Measurements from ENCODE around the gene ADRM1. TPM values are rescaled to one million over a fixed set of nuclear protein-coding genes. Genes with fewer than 3 reads are reported as not detected.

ADRM1 gene
- polyA plus RNA-seq, 2 donors: 84.9 to 117 TPM

DNA sequence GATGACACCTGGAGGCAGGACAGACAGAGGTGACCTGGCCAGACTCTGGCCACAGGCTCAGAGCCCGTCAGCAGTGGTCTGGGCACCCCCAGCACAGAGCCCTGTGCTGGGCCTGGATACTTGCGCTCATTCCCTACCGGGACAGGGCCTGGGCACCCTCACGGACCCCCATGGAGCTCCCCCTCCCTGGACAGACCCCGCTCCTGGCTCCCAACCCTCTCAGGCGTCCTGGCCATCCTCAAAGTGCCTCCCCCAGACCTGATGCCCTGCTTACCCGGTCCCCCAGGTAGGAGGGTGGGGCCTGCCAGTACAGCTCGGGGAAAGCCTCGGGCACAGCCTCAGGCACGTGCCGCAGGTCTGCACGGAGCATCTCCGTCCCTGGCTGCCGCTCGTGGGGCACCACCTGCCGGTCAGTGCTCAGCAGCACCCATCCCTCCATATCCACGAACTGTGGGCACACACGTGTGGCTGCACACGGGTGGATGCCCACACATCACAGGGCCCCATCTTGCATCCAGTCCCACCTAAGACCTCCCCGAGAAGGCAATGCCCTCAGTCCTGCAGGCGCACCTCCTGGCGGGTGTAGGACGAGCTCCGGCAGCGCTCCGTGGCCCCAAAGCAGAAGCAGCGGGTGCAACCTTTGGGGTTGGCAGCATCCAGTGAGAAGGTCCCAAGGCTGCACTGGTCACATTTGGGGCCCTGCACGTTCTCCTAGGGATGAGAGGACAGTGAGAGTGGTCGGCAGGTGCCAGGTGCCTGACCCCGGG is 24.3 kb downstream of the ADRM1 start:
- H3K4me3 ChIP-seq (ENCODE audit: low read depth in 1 of 2, low read length in 2 of 2): no peak overlapping the region
- H3K27me3 ChIP-seq (ENCODE audit: control insufficient read depth in 1 of 2, insufficient read depth in 2 of 2, low read length in 2 of 2): no peaks in the 10 kb centered on the region
- H3K4me1 ChIP-seq (ENCODE audit: control insufficient read depth in 2 of 2, insufficient read depth in 2 of 2, low read length in 1 of 2): peaks cover 0 to 21% of the 10 kb centered on the region in 2 donors
- WGBS, 2 donors: 84 to 86% methylated on average over 30 of the region's 30 CpGs
- no peaks in the 10 kb centered on the region for H3K9me3 ChIP-seq (ENCODE audit: control insufficient read depth in 2 of 2, insufficient read depth in 1 of 2, low read depth in 1 of 2, low read length in 1 of 2)
- H3K36me3 ChIP-seq (ENCODE audit: control insufficient read depth in 2 of 2, insufficient read depth in 2 of 2, low read length in 1 of 2): peaks cover 8 to 80% of the 10 kb centered on the region in 2 donors
- no peak overlapping the region for H3K27ac ChIP-seq (ENCODE audit: low read depth in 2 of 2, low read length in 1 of 2)

DNA sequence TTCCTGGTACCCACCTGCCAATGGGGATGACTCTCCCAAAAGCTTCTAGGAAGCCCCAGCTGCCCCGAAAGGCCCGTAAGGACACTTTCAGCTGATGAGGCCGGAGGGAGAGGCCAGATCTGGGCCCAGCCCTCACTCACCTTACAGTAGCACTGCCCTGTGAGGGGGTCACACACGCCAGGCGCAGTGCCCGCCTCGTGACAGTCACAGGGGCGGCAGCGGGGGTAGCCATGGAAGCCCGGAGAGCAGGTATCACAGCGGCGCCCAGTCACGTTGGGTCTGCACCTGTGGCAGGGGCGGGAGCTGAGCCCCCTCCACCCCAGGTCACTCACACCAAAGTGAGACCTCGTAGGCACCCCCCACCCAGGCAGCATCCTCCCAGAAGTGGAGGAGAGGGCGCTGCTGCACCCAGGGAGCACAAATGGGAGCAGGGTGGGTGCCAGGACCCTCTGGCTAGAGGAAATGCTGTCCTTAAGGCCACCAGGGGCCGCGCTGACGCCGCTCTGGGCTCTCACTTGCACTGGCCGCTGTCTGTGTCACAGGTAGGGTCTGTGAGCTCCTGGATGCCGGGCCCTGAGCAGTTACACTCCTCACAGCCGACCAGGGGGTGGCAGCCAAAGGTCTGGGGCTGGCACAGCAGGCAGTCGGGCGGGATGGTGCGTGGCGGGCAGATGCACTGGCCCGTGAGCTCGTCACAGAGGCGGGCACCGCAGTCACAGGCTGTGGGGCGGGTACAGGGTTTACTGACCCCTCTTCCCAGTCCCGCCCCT is 25.1 kb downstream of the ADRM1 start:
- no peaks in the 10 kb centered on the region for H3K9me3 ChIP-seq (ENCODE audit: control insufficient read depth in 2 of 2, insufficient read depth in 1 of 2, low read depth in 1 of 2, low read length in 1 of 2)
- H3K4me1 ChIP-seq (ENCODE audit: control insufficient read depth in 2 of 2, insufficient read depth in 2 of 2, low read length in 1 of 2): peaks cover 0 to 21% of the 10 kb centered on the region in 2 donors
- 88 to 90% methylated on average over 33 of the region's 33 CpGs for WGBS, 2 donors
- no peaks in the 10 kb centered on the region for H3K27me3 ChIP-seq (ENCODE audit: control insufficient read depth in 1 of 2, insufficient read depth in 2 of 2, low read length in 2 of 2)
- no peak overlapping the region for H3K27ac ChIP-seq (ENCODE audit: low read depth in 2 of 2, low read length in 1 of 2)
- peaks cover 10 to 82% of the 10 kb centered on the region in 2 donors for H3K36me3 ChIP-seq (ENCODE audit: control insufficient read depth in 2 of 2, insufficient read depth in 2 of 2, low read length in 1 of 2)
- H3K4me3 ChIP-seq (ENCODE audit: low read depth in 1 of 2, low read length in 2 of 2): no peak overlapping the region

DNA sequence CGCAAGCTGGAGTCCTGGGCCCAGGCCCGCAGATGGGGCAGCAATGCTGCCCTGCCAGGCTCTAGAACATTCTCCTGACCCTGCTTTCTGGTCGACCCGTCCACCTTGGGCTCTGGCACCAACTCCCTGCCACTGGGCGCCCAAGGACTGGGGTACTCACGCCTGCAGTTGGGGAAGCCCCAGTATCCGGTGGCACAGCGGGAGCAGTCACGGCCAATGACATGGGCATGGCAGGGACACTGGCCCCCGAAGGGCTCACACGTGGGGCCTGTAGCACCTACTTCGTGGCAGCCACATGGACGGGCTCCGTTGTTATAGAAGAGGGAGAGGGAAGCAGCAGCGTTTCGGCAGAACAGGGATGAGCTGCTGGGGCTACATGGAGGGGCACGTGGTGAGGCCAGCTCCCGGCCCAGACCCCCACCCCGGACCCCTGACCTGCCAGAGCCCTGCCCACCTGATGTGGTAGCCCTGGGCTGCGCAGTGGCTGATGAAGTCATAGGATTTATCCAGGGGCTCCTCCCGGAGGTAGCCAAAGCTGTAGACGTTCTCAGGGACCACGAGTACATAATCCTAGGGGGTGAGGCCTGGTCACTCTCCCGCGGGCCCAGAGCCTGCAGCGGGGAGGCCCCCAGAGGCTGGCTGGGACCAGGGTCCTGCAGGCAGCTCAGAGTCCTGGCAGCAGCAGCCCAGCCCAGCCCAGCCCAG is 26.0 kb downstream of the ADRM1 start:
- Histone ChIP-seq H3K9me3 (ENCODE audit: control insufficient read depth in 2 of 2, insufficient read depth in 1 of 2, low read depth in 1 of 2, low read length in 1 of 2) (no peaks in the 10 kb centered on the region), H3K36me3 (ENCODE audit: control insufficient read depth in 2 of 2, insufficient read depth in 2 of 2, low read length in 1 of 2) (peaks cover 15 to 82% of the 10 kb centered on the region in 2 donors), H3K27ac (ENCODE audit: low read depth in 2 of 2, low read length in 1 of 2) (no peak overlapping the region), H3K27me3 (ENCODE audit: control insufficient read depth in 1 of 2, insufficient read depth in 2 of 2, low read length in 2 of 2) (no peaks in the 10 kb centered on the region), H3K4me1 (ENCODE audit: control insufficient read depth in 2 of 2, insufficient read depth in 2 of 2, low read length in 1 of 2) (peaks cover 0 to 14% of the 10 kb centered on the region in 2 donors), H3K4me3 (ENCODE audit: low read depth in 1 of 2, low read length in 2 of 2) (no peak overlapping the region)
- 88 to 90% methylated on average over 23 to 26 of the region's 26 CpGs for WGBS, 2 donors

DNA sequence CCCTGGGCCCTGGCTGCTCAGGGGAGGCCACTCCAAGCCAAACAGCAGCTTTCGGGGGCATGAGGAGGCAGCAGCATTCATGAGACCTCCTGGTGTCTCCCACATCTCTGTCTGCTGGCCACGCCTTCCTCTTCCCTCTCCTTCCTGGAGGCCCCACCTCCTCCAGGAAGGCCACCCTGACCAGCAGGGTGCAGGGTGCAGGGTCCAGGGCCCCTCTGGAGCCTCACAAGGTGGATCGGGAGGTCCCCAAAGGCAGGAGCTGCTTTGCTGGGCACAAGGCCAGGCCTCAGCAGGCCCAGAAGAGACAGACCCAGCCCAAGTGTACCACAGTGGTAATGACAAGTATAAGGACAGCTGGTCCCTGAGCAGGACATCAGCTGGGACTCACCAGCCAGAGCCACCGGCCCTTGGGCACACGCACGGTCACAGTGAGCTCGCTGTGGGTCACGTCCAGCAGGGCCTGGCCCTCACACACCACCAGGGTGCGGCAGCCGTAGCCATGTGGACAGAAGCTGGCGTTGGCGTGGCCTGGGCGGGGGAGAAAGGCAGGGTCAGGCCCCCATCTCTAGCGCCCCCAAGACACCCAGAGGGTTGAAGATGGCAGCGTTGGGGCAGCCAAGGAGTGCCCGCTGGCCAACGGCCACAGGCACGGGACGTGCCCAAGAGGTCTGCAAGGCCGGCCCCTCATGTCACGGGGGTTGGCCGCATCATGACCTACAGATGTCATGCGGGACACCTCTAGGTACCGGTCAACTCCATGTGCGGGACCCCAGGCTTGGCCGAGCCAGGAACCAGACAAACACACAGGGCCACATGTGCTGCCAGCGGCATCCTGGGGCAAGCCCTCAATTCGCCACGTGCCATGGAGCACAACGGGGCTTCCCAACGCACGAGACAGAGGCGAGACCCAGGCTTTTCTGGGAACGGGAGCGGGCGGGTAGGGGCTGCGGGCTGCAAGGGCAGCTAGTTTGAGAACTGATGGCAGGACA is 26.9 kb downstream of the ADRM1 start:
- no peak overlapping the region for H3K27ac ChIP-seq (ENCODE audit: low read depth in 2 of 2, low read length in 1 of 2)
- H3K4me1 ChIP-seq (ENCODE audit: control insufficient read depth in 2 of 2, insufficient read depth in 2 of 2, low read length in 1 of 2): peaks cover 0 to 10% of the 10 kb centered on the region in 2 donors
- peaks cover 15 to 83% of the 10 kb centered on the region in 2 donors for H3K36me3 ChIP-seq (ENCODE audit: control insufficient read depth in 2 of 2, insufficient read depth in 2 of 2, low read length in 1 of 2)
- 93 to 95% methylated on average over 36 to 37 of the region's 37 CpGs for WGBS, 2 donors
- H3K4me3 ChIP-seq (ENCODE audit: low read depth in 1 of 2, low read length in 2 of 2): no peak overlapping the region
- H3K9me3 ChIP-seq (ENCODE audit: control insufficient read depth in 2 of 2, insufficient read depth in 1 of 2, low read depth in 1 of 2, low read length in 1 of 2): no peaks in the 10 kb centered on the region
- no peaks in the 10 kb centered on the region for H3K27me3 ChIP-seq (ENCODE audit: control insufficient read depth in 1 of 2, insufficient read depth in 2 of 2, low read length in 2 of 2)

DNA sequence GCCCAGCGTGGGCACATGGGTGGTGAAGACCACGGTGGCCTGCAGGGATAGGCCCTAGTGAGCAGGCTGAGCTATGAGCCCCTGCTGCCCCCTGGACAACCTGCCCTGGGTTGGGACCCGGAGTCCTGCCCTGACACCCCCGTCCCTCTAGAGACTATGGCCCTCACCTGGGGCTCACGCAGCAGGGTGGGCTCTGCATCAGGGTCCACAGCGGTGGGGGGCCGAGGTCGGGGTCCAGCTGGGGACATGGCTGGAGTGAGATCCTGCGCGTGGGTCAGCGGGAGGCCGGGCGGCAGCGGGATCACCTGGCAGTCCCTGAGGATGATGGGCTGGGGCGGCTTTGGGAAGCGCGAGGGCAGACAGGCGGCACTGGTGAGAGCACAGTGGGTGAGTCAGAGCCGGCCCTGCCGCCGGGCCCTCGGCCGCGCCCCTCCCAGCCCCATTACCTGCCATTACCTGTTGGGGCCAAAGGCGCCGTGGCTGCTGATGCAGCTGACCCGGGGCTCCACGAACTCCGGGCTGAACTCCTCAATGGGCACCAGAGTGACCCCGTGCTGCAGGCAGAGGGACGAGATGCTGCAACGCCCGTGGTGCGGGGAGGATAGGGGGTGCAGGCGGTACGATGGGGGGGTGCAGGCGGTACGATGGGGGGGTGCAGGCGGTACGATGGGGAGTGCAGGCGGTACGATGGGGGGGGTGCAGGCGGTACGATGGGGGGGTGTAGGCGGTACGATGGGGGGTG is 27.9 kb downstream of the ADRM1 start:
- 68 to 79% methylated on average over 37 to 46 of the region's 46 CpGs for WGBS, 2 donors
- Histone ChIP-seq H3K36me3 (ENCODE audit: control insufficient read depth in 2 of 2, insufficient read depth in 2 of 2, low read length in 1 of 2) (peaks cover 15 to 82% of the 10 kb centered on the region in 2 donors), H3K9me3 (ENCODE audit: control insufficient read depth in 2 of 2, insufficient read depth in 1 of 2, low read depth in 1 of 2, low read length in 1 of 2) (no peaks in the 10 kb centered on the region), H3K4me1 (ENCODE audit: control insufficient read depth in 2 of 2, insufficient read depth in 2 of 2, low read length in 1 of 2) (peaks cover 0 to 10% of the 10 kb centered on the region in 2 donors), H3K27ac (ENCODE audit: low read depth in 2 of 2, low read length in 1 of 2) (no peak overlapping the region), H3K4me3 (ENCODE audit: low read depth in 1 of 2, low read length in 2 of 2) (no peak overlapping the region), H3K27me3 (ENCODE audit: control insufficient read depth in 1 of 2, insufficient read depth in 2 of 2, low read length in 2 of 2) (no peaks in the 10 kb centered on the region)

DNA sequence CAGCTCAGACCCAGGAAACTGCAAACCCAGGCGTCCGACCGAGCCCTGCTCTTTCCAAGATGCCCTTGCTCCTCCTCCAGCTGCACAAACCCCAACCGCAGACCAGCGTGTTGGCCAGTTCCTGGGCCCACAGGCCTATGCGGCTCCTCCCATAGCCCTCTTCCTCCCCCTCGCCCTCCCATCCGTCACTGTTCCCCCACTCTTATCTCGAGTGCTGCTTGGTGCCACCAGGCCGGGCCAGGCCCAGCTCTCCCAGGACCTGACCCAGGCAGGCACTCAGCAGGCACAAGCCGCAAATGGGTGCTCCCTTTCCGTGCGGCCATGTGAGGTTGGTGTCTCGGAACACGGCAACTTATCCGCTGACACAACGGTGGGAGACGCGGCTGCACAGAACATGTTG is 28.6 kb downstream of the ADRM1 start:
- Histone ChIP-seq H3K27me3 (ENCODE audit: control insufficient read depth in 1 of 2, insufficient read depth in 2 of 2, low read length in 2 of 2) (no peaks in the 10 kb centered on the region), H3K9me3 (ENCODE audit: control insufficient read depth in 2 of 2, insufficient read depth in 1 of 2, low read depth in 1 of 2, low read length in 1 of 2) (no peaks in the 10 kb centered on the region), H3K27ac (ENCODE audit: low read depth in 2 of 2, low read length in 1 of 2) (no peak overlapping the region), H3K4me1 (ENCODE audit: control insufficient read depth in 2 of 2, insufficient read depth in 2 of 2, low read length in 1 of 2) (peaks cover 0 to 10% of the 10 kb centered on the region in 2 donors), H3K36me3 (ENCODE audit: control insufficient read depth in 2 of 2, insufficient read depth in 2 of 2, low read length in 1 of 2) (peaks cover 15 to 83% of the 10 kb centered on the region in 2 donors), H3K4me3 (ENCODE audit: low read depth in 1 of 2, low read length in 2 of 2) (no peak overlapping the region)
- 87 to 92% methylated on average over 18 to 19 of the region's 19 CpGs for WGBS, 2 donors

DNA sequence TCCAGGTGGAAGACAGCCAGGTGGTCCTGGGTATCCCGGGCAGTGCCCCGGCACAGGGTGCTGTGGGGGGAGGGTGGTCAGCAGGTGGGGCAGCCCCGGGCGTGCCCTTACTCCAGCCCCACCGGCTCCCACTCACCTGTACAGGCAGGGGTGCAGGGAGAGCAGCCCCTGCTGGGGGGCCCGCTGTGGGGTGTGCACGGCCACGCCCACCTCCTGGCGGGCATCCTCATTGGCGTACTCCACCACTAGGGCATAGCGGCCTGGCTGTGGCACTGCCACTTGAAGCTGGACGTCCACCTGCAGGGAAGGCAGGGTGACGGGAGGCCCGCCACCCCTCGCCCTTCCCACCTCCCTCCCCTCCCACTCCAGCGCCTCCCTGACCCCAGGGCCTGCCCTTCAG is 29.6 kb downstream of the ADRM1 start:
- H3K27ac ChIP-seq (ENCODE audit: low read depth in 2 of 2, low read length in 1 of 2): no peak overlapping the region
- H3K27me3 ChIP-seq (ENCODE audit: control insufficient read depth in 1 of 2, insufficient read depth in 2 of 2, low read length in 2 of 2): no peaks in the 10 kb centered on the region
- peaks cover 0 to 1% of the 10 kb centered on the region in 2 donors for H3K9me3 ChIP-seq (ENCODE audit: control insufficient read depth in 2 of 2, insufficient read depth in 1 of 2, low read depth in 1 of 2, low read length in 1 of 2)
- no peak overlapping the region for H3K4me3 ChIP-seq (ENCODE audit: low read depth in 1 of 2, low read length in 2 of 2)
- H3K36me3 ChIP-seq (ENCODE audit: control insufficient read depth in 2 of 2, insufficient read depth in 2 of 2, low read length in 1 of 2): peaks cover 10 to 83% of the 10 kb centered on the region in 2 donors
- WGBS, 2 donors: 70 to 83% methylated on average over 15 to 16 of the region's 16 CpGs
- peaks cover 0 to 10% of the 10 kb centered on the region in 2 donors for H3K4me1 ChIP-seq (ENCODE audit: control insufficient read depth in 2 of 2, insufficient read depth in 2 of 2, low read length in 1 of 2)

DNA sequence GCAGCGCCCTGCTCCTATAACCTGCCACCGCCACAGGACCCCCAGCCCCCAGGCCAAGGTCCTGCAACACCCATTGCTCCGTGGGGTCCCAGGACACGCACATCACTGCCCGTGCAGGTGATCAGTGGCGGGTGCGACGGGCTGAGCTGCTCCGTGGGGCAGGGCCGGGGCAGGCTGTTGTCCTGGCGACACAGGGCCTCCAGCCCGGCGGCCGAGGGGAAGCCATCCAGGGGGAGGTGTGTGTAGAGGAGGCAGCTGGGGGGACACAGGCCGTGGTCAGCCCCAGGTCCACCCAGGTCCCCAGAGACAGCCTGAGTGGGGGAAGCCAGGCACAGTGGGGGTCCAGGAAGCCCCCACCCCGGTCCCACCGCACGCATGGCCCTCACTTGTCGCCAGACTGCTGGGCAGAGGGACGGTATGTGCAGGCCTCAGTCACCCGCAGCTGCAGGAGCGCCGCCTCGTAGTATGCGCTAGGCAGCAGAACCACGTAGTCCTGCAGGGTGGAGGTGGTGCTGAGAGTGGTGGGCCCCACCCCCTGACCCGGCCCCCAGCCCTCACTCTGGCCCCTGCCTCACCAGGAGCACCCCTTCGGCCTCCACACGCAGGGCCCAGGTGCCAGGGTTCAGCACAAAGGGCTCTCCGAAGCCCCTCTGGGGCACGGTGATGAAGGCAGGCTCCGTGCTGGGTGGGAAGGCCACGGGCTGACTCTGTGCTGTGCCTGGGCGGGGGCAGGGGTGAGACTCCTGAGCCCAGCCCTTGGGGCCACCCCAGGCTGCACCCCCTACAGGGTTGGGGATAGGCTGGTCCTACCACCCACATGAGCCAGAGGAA is 30.4 kb downstream of the ADRM1 start:
- H3K36me3 ChIP-seq (ENCODE audit: control insufficient read depth in 2 of 2, insufficient read depth in 2 of 2, low read length in 1 of 2): peaks cover 7 to 83% of the 10 kb centered on the region in 2 donors
- peaks cover 0 to 5% of the 10 kb centered on the region in 2 donors for H3K9me3 ChIP-seq (ENCODE audit: control insufficient read depth in 2 of 2, insufficient read depth in 1 of 2, low read depth in 1 of 2, low read length in 1 of 2)
- no peak overlapping the region for H3K4me3 ChIP-seq (ENCODE audit: low read depth in 1 of 2, low read length in 2 of 2)
- H3K27me3 ChIP-seq (ENCODE audit: control insufficient read depth in 1 of 2, insufficient read depth in 2 of 2, low read length in 2 of 2): no peaks in the 10 kb centered on the region
- peaks cover 0 to 10% of the 10 kb centered on the region in 2 donors for H3K4me1 ChIP-seq (ENCODE audit: control insufficient read depth in 2 of 2, insufficient read depth in 2 of 2, low read length in 1 of 2)
- 86 to 92% methylated on average over 34 of the region's 34 CpGs for WGBS, 2 donors
- no peak overlapping the region for H3K27ac ChIP-seq (ENCODE audit: low read depth in 2 of 2, low read length in 1 of 2)

Data from esophagus (tissue), 2 donors.